ENCODE data around the gene MIPOL1.

- no peak for TF ChIP-seq POLR2A (IDR thresholded peaks at IDR 0.05)
- TF ChIP-seq, protein P1, sequence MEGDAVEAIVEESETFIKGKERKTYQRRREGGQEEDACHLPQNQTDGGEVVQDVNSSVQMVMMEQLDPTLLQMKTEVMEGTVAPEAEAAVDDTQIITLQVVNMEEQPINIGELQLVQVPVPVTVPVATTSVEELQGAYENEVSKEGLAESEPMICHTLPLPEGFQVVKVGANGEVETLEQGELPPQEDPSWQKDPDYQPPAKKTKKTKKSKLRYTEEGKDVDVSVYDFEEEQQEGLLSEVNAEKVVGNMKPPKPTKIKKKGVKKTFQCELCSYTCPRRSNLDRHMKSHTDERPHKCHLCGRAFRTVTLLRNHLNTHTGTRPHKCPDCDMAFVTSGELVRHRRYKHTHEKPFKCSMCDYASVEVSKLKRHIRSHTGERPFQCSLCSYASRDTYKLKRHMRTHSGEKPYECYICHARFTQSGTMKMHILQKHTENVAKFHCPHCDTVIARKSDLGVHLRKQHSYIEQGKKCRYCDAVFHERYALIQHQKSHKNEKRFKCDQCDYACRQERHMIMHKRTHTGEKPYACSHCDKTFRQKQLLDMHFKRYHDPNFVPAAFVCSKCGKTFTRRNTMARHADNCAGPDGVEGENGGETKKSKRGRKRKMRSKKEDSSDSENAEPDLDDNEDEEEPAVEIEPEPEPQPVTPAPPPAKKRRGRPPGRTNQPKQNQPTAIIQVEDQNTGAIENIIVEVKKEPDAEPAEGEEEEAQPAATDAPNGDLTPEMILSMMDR (IDR thresholded peaks at IDR 0.05), result no peak
These were observed 213.5 kb downstream of the MIPOL1 start for GRCh38 chr14:37411079-37411735.
